ENCODE data around the gene PTCD1. TPM values are rescaled to one million over a fixed set of nuclear protein-coding genes. Genes with fewer than 3 reads are reported as not detected.
"Not testable (repeated sequence)": the region's sequence is repeated elsewhere in the genome, so short reads cannot be mapped to it uniquely, and the experiment has no call there.

Gene PTCD1
- total RNA-seq, 4 donors from 2014 or later, result 8.5 to 14.2 (median 9.5) TPM

GRCh38 chr7:99420986-99421385, 17.6 kb downstream of the PTCD1 start:
- intact Hi-C loops (cut with DNase I; ENCODE audit: low total_unique reads), result no loop called here
- TF ChIP-seq CTCF (IDR thresholded peaks at IDR 0.05) (no peak), POLR2A (IDR thresholded peaks at IDR 0.05) (no peak)
- H3K4me3 ChIP-seq (ENCODE audit: low read depth, poor library complexity, severe bottlenecking), result no peak overlapping the region
- no peak for DNase-seq (ENCODE audit: low spot score in 2 of 2)
- 83 to 86% methylated on average over 7 of the region's 7 CpGs for WGBS, 2 donors

DNA sequence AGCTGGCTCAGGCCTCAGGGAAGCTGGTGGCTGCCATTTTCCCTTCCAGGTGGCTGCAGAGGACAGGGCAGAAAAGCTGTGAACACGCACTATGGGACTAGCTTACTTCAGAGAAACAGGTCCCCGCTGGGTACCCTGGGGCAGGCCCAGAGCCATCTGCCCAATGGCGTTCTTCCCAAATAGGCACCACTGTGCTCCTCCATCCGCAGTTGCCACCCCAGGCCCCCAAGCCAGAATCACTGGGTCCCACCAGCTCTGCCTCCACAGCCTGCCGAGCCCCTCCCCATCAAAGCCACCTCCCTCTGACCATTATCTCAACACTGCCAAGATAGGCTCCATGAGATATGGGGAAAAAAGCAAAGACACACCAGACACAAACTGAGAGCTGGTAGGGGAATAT, 18.4 kb downstream of the PTCD1 start:
- H3K4me3 ChIP-seq (ENCODE audit: low read depth, poor library complexity, severe bottlenecking), result no peak overlapping the region
- 80 to 89% methylated on average over 4 to 5 of the region's 5 CpGs for WGBS, 2 donors
- TF ChIP-seq POLR2A (IDR thresholded peaks at IDR 0.05), result no peak
- no peak for TF ChIP-seq CTCF (IDR thresholded peaks at IDR 0.05)
- no peak for DNase-seq (ENCODE audit: low spot score in 2 of 2)
- intact Hi-C loops (cut with DNase I; ENCODE audit: low total_unique reads), result no loop called here

DNA sequence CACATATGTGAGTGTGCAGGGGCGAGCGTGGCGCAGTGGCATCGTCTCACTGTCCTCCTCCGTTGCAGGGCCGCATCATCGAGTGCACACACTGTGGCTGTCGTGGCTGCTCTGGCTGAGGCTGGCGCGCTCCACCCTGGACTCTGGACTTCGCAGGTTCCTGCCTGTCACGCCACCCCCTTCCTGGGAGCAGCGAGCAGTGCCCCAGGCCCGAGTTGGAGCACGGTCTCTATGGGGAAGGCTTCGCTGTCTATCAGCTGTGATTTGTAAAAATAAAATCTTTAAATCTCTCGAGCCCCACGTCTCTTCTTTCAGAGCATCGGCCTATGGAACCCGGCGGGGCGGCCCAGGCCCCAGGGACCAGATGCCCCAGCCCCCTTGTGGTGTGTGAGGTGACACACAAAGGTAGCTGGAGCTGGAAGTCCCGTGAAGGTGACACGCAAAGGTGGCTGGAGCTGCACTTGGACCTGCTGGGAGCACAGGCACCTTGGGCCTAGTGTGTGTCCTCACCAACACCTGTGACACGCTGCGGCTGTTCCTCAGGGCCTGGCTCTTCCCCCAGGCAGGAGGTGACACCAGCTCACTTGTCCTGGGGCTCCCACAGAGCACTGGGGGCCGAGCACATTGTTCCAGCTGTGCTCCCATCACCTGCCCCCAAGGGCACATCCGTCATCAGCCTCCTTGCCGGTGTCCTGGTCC, 19.1 kb downstream of the PTCD1 start:
- 87 to 88% methylated on average over 25 to 29 of the region's 29 CpGs for WGBS, 2 donors
- no peak for DNase-seq (ENCODE audit: low spot score in 2 of 2)
- intact Hi-C loops (cut with DNase I; ENCODE audit: low total_unique reads), result no loop called here
- H3K4me3 ChIP-seq (ENCODE audit: low read depth, poor library complexity, severe bottlenecking), result no peak overlapping the region
- TF ChIP-seq CTCF (IDR thresholded peaks at IDR 0.05) (no peak), POLR2A (IDR thresholded peaks at IDR 0.05) (no peak)

DNA sequence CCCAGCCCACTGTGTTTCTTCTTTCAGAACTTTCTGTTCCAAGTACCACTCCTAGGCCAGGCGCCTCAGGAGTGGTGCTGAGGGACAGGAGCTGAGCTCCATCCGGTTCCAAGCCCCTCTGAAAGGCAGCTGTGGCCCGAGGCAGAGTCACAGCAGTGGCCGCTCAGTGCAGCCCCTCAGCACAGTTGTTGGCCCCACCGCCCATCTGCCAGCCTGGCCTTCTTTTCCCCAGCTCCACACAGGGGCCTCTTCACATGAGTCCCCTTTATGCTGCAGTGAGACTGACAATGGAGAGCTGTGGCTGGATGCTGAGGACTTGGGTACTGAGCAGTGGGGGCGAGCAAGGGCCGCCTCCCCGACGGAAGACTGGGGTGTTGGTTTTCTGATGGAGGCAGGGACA, 20.3 kb downstream of the PTCD1 start:
- H3K4me3 ChIP-seq (ENCODE audit: low read depth, poor library complexity, severe bottlenecking), result no peak overlapping the region
- 92 to 93% methylated on average over 9 of the region's 9 CpGs for WGBS, 2 donors
- no peak for DNase-seq (ENCODE audit: low spot score in 2 of 2)
- intact Hi-C loops (cut with DNase I; ENCODE audit: low total_unique reads), result no loop called here
- TF ChIP-seq POLR2A (IDR thresholded peaks at IDR 0.05) (no peak), CTCF (IDR thresholded peaks at IDR 0.05) (no peak)

DNA sequence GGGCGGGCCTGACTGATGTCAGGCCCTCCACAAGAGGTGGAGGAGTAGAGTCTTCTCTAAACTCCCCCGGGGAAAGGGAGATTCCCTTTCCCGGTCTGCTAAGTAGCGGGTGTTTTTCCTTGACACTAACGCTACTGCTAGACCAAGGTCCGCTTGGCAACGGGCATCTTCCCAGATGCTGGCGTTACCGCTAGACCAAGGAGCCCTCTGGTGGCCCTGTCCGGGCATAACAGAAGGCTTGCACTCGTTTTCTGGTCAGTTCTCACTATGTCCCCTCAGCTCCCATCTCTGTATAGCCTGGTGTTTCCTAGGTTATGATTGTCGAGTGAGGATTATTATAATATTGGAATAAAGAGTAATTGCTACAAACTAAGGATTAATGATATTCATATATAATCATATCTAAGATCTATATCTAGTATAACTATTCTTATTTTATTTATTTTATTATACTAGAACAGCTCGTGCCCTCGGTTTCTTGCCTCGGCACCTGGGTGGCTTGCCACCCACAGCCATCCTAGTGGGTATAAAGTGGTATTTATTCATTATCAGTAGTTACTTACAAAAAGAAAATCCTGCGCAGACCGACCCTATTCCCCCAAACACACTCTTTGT, 23.0 kb downstream of the PTCD1 start:
- H3K4me3 ChIP-seq (ENCODE audit: low read depth, poor library complexity, severe bottlenecking); intact Hi-C loops (cut with DNase I; ENCODE audit: low total_unique reads): not testable (repeated sequence)
- 58 to 60% methylated on average over 17 of the region's 17 CpGs for WGBS, 2 donors
- peak in 1 of 2 donors; percentile 40 for DNase-seq (ENCODE audit: low spot score in 2 of 2)

DNA sequence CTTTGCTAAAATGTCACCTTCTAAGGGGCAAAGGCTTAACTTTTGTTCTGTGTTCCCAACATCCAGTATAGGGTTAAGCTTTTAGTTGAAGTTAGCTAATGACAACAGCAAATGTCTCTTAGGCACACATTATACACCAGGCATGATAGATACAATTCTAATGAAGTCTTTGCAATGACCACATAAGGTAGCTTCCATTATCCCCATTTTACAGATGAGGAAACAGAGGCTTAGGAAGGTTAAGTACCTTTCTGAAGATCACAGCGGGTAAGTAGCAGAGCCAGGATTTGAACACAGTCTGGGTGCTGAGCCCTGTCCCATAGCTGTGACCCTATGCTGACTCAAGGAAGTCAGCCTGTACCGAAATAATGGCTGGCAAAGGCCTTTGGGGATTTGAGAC, 28.0 kb downstream of the PTCD1 start:
- TF ChIP-seq POLR2A (IDR thresholded peaks at IDR 0.05), result no peak
- no peak for TF ChIP-seq CTCF (IDR thresholded peaks at IDR 0.05)
- DNase-seq (ENCODE audit: low spot score in 2 of 2), result no peak
- intact Hi-C loops (cut with DNase I; ENCODE audit: low total_unique reads), result no loop called here
- H3K4me3 ChIP-seq (ENCODE audit: low read depth, poor library complexity, severe bottlenecking), result no peak overlapping the region
- 88 to 94% methylated on average over 2 of the region's 2 CpGs for whole genome bisulfite sequencing, 2 donors

Measured in lower leg skin (tissue), 4 donors.